NCI-H526 treated with DMSO at 0.1 percent for 48 hours (cell line): ENCODE data around the gene RASSF10.

Experiments
- DNase-seq: peaks from one replicate; lab custom pipeline; 2025; lab: John Stamatoyannopoulos, UW

RASSF10 gene

DNA sequence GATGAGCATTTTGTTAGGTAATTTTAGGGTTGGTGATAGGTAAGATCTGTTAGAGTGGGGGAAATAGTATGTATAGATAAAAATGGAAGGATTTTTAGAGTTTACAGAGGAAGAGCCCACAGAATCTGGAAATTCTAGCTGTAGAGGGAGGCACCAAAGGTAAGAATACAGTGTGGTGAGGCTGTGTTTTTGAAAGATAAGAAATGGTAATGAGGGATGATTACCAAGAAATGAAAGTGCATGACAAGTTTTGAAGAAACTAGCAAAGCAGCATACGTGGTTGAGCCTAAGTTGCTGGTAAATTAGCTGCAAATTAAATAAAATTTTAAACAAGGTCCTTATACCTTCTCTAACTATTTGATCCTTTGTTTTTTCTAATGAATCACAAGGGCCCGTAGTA is 14.6 kb upstream of the RASSF10 start:
- DNase-seq: no peak

GRCh38 chr11:12995188-12995587 is 13.9 kb upstream of the RASSF10 start:
- no peak for DNase-seq

- no peak for DNase-seq
These were observed 13.3 kb upstream of the RASSF10 start for GRCh38 chr11:12995823-12996222.

- DNase-seq: no peak
These were observed 11.9 kb upstream of the RASSF10 start for GRCh38 chr11:12997168-12997567.

DNA sequence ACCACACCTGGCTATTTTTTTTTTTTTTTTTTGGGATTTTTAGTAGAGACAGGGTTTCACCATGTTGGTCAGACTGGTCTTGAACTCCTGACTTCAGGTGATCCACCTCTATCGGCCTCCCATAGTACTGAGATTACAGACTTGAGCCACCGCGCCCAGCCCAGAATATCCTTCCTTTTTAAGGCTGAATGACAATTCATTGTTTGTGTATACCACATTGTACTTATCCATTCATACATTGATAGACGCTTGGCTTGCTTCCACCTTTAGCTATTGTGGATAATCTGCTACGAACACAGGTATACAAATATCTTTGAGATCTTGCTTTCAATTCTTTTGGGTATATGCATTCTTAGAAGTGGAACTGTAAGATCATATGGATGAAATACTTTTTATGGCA is 10.8 kb upstream of the RASSF10 start:
- DNase-seq: no peak

- no peak for DNase-seq
These were observed 9.5 kb upstream of the RASSF10 start for GRCh38 chr11:12999597-12999996.

DNA sequence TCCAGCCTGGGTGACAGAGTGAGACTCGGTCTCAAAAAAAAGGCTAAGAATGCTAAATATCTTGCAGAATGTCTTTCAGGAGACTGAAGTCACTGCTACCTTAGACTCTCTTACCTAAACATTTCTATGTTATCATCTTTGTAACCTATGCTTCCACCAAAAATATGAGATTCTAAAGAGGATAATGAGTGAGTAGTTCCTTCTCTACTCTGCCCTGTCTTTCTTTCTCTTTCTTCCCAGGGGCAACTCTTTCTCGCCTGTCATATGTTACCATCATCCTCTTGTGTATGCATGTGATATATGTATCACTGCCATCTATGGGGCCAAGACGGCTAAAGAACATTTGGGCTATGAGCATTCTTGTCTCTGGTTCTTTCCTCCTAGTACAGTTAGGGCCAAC is 9.0 kb upstream of the RASSF10 start:
- DNase-seq: no peak

DNA sequence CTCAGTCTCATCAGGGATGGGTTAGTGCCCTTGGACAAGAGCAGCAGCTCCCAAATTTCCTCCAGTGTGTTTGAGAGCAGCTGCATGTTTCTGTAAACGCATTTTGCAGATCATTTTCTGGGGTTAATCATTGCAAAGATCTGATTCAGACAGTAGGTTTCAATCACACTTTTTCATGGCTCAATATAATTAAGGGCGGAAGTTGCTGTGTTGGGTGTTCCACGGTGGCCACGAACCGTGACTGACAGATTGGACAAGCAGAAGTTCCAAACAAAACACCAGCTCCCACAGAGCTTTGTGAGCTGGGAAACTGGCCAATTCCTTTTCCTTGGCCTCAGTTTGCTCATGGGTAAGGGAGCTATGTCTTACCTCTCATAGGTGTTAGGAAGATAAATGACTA is 8.4 kb upstream of the RASSF10 start:
- DNase-seq: no peak

- DNase-seq: no peak
These were observed 5.2 kb upstream of the RASSF10 start for GRCh38 chr11:13003736-13004493.

- no peak for DNase-seq
These were observed 1.7 kb upstream of the RASSF10 start for GRCh38 chr11:13007182-13008060.

DNA sequence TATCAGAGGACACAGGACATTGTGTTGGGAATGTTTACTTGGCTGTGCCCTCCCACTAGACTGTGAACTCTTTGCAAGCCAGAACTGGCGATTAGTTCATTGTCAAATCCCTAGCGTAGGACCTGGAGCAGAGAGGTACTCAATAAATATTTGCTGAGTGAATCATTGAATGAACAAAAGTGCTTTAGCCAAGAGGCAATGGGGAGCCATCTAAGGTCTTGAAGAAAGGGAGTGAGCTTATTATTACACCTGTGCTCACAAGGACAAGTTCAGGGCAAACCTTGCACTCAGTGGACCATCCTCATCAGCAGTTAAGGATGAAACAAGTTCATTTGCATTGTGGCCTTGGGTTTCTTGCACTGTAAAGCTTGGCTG is 1.1 kb upstream of the RASSF10 start:
- no peak for DNase-seq

GRCh38 chr11:13009476-13009920 is 382 bp downstream of the RASSF10 start:
- DNase-seq: no peak

DNA sequence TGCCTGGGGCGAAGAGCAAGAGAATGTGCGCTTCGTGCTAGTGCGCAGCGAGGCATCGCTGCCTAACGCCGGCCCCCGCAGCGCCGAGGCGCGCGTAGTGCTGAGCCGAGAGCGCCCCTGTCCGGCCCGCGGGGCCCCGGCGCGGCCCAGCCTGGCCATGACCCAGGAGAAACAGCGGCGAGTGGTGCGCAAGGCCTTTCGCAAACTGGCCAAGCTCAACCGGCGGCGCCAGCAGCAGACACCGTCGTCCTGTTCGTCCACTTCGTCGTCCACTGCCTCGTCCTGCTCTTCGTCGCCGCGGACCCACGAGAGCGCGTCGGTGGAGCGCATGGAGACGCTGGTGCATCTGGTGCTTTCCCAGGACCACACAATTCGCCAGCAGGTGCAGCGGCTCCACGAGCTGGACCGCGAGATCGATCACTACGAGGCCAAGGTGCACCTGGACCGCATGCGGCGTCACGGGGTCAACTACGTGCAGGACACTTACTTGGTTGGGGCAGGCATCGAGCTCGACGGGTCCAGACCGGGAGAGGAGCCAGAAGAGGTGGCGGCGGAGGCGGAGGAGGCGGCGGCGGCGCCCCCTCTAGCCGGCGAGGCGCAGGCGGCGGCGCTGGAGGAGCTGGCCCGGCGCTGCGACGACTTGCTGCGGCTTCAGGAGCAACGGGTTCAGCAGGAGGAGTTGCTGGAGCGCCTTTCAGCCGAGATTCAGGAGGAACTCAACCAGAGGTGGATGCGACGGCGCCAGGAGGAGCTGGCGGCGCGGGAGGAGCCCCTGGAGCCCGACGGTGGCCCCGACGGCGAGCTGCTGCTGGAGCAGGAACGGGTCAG is 1.0 kb downstream of the RASSF10 start:
- peak; percentile 23 for DNase-seq

- DNase-seq: no peak
These were observed 1.8 kb downstream of the RASSF10 start for GRCh38 chr11:13010749-13011465.

DNA sequence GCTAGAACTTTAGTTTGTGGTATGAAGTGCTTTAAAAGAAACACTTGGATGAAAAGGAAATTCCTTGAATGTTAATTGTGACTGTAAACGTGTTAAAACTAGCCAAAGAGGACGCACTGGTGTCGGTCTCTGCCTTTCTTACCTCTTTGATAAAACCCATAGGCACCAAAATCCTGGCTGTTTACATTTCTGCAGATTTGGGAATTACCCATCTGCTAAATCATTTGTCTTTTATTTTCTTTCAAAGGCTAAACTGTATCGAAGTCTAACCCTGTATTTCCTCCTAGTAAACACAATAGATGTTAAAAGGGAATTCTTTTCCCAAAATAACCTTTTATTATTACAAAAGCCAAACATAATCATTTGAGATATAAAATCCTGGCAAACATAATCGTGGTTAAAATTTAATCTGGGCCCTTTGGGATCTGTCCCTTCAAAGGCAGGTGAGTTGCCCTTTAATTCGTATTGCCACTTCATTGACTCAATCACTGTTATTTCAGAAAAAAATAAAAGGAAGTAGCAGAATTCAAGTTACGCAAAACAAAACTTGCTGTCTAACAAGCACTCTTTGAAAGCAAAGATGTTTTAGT is 2.4 kb downstream of the RASSF10 start:
- DNase-seq: no peak

DNA sequence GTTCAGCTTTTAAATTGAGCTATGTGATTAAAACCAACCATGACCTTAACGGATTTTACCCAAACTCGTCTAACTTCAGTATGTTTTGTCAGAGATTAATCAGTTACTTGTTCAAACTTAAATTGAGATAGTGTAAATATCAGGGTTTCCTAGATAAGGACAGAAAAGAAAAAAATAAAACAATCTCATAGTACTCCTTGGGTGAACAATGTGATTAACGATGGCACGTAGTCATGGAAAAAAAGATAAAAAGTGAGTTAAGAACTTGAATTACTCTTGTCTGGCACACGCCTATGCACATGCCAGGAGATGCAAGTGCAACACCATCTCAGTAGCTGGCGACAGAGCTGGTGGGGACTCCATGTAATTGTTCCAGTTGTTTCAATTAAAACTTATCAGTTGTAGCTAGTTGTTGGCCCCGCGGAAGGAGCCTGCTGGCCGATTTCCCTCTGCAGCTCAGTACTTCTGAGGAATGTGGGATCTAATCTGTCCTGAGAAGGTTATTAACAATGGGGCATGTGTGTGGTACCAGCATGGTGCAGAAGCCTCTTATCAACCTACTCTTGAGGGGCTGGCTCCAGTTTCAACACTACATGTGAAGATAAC is 3.0 kb downstream of the RASSF10 start:
- DNase-seq: no peak

DNA sequence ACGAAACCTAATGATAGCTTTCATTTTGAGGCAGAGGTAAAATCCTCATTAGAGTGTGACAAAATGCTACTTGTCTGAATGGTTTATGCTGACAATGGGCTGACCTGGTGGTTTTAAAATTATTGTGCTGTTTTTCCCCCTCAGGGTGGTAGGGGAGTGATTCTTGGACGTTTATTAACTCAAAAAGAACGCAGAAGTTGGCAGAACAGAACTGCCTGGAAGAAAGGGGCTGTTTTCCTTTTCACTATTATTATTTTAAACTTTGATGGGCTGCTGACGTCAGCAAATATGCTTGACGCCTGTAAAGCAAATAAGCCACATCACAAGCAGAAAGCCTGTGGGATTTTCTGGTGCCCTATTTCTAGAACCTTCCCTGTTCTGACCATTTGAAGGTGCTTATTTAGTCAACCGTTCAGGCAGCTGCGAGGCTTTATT is 4.0 kb downstream of the RASSF10 start:
- DNase-seq: no peak

DNA sequence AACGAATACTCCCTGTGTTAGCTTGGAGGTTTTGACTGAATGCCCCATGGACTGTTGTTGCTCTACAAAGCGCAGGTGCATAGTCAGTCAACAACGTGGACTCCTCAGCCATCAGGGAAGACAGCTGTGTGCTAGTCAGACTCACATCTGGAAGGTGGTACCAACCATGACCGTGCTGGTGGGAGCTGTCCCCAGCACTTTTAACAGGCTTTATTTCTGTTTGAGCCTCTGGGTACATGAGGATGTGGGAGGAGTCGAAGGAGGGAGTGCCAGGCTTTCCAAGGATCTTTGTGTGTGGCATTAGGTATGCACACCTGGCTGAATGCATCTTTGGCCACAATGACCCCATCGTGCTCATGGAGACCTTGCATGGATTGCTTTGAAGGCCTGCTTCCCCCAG is 6.6 kb downstream of the RASSF10 start:
- no peak for DNase-seq

DNA sequence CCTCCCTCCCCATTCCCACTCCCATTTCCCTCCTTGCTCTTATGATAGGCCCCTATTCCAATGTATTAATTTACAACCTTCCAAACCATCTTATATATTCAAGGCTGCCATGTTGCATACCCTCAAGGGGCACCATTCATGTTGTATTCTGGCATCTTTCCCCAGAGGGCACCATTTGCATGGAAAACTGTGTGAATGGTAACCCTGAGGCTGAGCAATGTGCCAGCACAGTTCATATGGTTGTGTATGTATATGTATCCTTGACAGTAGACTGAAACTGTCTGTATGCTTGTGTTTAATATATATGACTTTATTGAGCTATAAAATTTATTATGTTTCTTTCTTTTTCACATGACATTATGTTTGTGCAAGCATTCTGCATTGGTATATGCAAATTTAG is 7.3 kb downstream of the RASSF10 start:
- peak; percentile 55 for DNase-seq

- DNase-seq: no peak
These were observed 10.2 kb downstream of the RASSF10 start for GRCh38 chr11:13019313-13019712.

DNA sequence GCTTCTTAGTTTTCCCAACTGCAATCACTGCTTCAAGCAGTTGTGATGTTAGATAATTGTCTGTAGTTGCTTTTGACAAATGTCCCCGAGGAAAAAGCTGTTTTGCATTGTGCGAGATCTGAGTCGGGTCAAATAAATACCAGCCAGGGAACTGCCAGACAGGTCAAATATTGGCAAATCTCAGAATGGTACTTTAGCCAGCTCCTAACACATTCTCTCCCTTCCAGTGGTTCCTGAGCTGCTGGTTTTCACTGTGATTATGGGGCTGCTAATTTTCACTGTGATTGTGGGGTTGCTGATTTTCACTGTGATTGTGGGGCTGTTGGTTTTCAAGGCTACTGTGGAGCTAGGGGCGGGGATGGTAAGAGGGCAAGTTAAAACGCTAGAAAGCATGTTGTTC is 14.3 kb downstream of the RASSF10 start:
- DNase-seq: peak; percentile 14
